DOHH2 (cell line): Measurements from ENCODE around the gene TNFRSF21.

Source experiments
- CTCF ChIP-seq: fragments of 200-600 bp; sonication (generic); IDR thresholded peaks from one replicate; pipeline ENCODE4 v1.5.1; 2014; ENCODE audit warnings: antibody characterized with exemption, mild to moderate bottlenecking, low read depth, low read length; ENCODE audit not compliant: poor library complexity, severe bottlenecking
- EZH2phosphoT487 ChIP-seq: fragments of 200-600 bp; sonication (generic); IDR thresholded peaks from 2 replicates; pipeline ENCODE4 v1.6.1; 2017; ENCODE audit warnings: borderline replicate concordance, mild to moderate bottlenecking, antibody characterized with exemption, low read length, moderate library complexity, mixed read lengths

- TF ChIP-seq CTCF (no peak), EZH2phosphoT487 (no peak)
These were observed 56.6 kb downstream of the TNFRSF21 start for GRCh38 chr6:47253136-47253535.
